NCI-H345 treated with DMSO at 0.1 percent for 48 hours (cell line): ENCODE measurements around the gene SPRING1.
A peak's percentile ranks its signal among the peaks of the same experiment; 100 is the strongest.

Source experiments
- DNase-seq: peaks from one replicate; lab custom pipeline; 2025; ENCODE audit not compliant: unreplicated experiment; lab: John Stamatoyannopoulos, UW

Gene SPRING1

GRCh38 chr12:116710370-116711150 lies 27.3 kb downstream of the SPRING1 start:
- DNase-seq: no peak

- no peak for DNase-seq
Observed at GRCh38 chr12:116709768-116710167, 28.1 kb downstream of the SPRING1 start.

- peak; percentile 84 for DNase-seq
Observed at GRCh38 chr12:116708826-116709756, 28.8 kb downstream of the SPRING1 start.

GRCh38 chr12:116707751-116708150 lies 30.1 kb downstream of the SPRING1 start:
- DNase-seq: no peak

- no peak for DNase-seq
Observed at GRCh38 chr12:116703214-116703795, 34.6 kb downstream of the SPRING1 start.

- DNase-seq: no peak
Observed at GRCh38 chr12:116701432-116701831, 36.4 kb downstream of the SPRING1 start.

- no peak for DNase-seq
Observed at GRCh38 chr12:116700066-116700465, 37.8 kb downstream of the SPRING1 start.

- no peak for DNase-seq
Observed at GRCh38 chr12:116698554-116699075, 39.3 kb downstream of the SPRING1 start.

- DNase-seq: peak; percentile 86
Observed at GRCh38 chr12:116698116-116698515, 39.8 kb downstream of the SPRING1 start.

- peak; percentile 86 for DNase-seq
Observed at GRCh38 chr12:116697716-116698115, 40.2 kb downstream of the SPRING1 start.

- no peak for DNase-seq
Observed at GRCh38 chr12:116697305-116697704, 40.6 kb downstream of the SPRING1 start.

- no peak for DNase-seq
Observed at GRCh38 chr12:116695464-116695725, 42.5 kb downstream of the SPRING1 start.

- DNase-seq: no peak
Observed at GRCh38 chr12:116694653-116695463, 43.0 kb downstream of the SPRING1 start.

- DNase-seq: peak; percentile 85
Observed at GRCh38 chr12:116693286-116694227, 44.3 kb downstream of the SPRING1 start.

GRCh38 chr12:116692605-116693004 lies 45.3 kb downstream of the SPRING1 start:
- no peak for DNase-seq

GRCh38 chr12:116691636-116692035 lies 46.2 kb downstream of the SPRING1 start:
- DNase-seq: no peak

GRCh38 chr12:116691205-116691604 lies 46.7 kb downstream of the SPRING1 start:
- DNase-seq: no peak

- DNase-seq: no peak
Observed at GRCh38 chr12:116689979-116690744, 47.7 kb downstream of the SPRING1 start.

GRCh38 chr12:116689521-116689920 lies 48.3 kb downstream of the SPRING1 start:
- no peak for DNase-seq
